SHP77 treated with DMSO at 0.1 percent for 48 hours (cell line): Measurements from ENCODE around the gene ADGB.
A peak's percentile ranks its signal among the peaks of the same experiment; 100 is the strongest.
"Not testable (repeated sequence)": the region's sequence is repeated elsewhere in the genome, so short reads cannot be mapped to it uniquely, and the experiment has no call there.

ENCODE experiments used
- DNase-seq: peaks from one replicate; lab custom pipeline; 2025; lab: John Stamatoyannopoulos, UW

The ADGB gene

DNA sequence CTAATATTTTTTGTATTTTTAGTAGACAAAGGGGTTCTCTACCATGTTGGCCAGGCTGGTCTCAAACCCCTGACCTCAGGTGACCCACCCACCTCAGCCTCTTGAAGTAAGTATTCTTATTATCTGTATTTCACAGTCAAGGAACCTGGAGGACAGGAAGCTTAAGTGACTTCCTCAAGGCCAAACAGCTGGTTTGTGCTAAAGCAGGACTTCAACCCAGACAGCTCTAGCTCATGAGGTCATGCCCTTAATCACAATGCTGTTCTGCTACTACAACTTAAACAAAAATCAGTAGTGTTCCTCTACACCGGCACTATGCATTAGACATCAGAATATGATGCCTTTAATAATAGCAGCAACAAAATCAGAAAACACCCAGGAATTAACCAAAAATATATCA lies 168.9 kb downstream of the ADGB start:
- DNase-seq, result no peak

DNA sequence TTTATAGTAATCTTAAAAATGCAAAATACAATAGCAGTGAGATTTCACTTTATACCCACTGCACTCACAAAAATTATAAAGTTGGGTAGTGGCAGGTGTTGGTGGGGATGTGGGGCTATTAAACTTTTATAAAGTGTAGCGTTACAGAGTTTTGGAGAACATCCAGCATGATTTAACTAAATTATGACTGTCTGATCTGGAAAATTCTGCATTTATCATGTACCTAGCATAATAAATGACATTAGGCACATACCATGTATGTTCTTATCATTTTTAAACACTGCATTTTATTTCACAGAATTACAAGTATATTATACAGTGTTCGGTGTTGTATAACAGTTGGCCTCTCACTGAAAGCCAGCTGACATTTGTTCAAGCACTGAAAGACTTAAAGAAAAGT lies 169.9 kb downstream of the ADGB start:
- no peak for DNase-seq

DNA sequence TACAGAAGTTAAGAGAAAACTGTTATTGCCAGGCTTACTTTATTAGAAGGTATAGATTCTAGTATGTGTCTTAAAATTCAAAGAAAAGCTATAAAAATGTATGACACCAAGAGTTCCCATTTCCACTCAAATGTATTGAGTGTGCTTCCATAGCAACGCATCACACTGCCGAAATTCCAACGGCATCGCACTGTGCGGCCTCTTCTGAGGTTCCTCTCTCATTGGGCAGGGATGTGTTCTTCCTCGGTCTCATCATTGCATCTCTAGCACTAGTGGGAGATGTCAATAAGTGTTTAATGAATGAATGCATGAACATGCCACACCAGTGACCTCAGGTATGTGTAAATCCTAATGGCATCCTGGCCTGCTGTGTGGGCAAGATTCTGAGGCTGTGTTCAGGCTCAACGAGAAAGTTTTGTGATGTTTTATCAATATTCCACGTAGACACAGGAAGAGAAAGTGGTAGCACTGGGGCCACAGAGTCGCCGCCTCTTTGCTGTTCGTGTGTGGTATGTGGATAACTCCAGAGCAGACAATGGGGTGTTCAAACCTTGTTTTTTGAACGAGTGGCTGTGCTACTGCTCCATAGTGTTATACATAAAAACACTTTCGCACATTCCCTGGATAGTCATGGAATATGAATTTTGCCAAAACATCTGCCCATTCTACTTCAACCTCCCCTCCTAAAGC lies 171.6 kb downstream of the ADGB start:
- DNase-seq, result no peak

DNA sequence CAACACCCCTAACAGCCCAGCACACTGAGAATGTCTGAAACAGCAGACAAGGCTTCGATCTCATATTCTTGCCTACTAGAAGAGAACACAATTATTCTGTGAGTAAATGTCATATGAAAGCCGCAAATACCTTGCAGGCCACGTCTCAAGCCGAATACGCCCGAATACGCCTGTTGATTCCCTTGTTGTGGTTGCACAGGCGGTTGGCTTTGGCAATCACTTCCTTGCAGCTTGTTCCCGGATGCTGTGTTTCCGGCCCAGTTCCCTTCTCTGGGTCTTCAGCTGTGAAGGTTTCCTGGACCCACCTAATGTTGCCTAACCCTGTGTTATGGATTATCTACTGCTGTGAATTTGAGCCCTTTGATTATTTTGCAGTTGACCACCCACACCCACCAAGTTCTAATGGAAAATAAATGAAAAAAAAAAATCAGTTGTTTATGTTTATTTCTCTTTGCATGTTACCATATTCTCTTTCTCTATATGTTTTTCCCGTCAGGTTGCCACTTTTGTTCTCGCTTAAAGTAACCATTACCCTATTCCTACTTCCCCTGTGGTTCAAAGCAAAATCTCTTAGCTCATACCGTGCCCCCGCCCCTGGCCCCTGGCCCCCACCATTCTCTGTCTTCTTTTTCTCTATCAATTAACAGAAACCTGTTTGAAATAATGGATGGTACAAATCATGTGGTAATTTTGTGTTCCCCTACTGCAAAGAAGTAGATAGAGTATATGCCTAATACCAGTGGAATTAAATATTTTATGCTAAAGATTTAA lies 172.4 kb downstream of the ADGB start:
- no peak for DNase-seq

DNA sequence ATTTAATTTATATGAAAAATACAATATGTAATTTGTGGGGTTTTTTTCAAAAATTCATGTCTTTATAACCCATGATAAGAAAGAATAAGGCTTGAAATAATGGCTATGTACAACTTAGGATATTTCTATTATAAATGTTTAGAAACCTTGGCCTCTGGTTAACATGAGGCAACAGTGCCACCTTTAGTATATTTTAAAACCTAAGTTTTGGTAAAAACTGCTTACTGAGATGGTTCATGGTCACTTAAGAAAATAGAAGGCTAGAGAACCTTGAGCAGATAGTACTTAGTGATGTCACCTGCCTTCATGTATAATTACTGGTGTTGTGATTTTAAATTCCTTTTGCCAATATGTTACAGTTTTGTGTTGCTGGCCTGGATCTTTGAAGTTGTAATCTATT lies 176.4 kb downstream of the ADGB start:
- no peak for DNase-seq

DNA sequence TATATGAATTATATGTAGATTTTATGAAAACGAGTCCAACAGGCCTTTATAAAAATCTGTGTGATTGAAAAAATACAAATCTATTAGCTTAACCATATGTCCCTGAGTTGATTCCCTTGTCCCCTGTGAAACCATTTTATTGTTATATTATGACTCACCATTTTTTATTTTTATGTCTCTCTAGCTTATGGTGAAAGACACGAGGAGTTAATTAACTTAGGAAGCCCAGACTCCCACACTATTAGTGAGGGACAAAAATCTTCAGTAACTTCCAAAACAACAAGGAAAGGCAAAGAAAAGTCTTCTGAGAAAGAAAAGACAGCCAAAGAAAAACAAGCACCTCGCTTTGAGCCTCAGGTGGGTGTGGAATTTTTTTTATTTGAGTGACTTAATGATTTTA lies 183.1 kb downstream of the ADGB start:
- DNase-seq, result no peak

DNA sequence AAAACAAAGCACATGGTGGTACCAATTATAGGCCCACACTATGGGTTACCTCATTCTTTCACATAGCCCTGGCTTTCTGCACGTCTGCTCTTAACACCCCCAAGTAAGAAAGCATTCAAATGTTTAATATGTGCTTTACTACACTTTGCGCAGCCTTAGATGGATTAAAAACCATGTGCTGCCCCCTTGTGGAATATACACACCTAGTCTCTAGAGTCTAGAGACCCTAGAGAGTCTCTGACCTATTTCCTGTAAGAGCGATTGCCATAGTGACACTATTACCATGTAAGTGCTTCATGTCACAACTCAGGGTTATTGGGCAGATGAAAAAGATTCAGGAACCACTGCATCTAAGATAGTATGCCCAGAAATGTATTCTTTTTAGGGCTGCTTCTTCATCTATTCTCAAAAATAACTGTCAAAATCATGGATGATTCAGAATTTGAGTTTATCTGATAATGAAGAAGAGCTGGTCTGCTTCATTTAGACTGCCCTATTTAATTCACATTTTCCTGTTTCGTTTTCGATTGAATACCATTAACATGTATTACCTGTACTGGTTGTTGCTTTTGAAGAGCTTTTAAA lies 186.3 kb downstream of the ADGB start:
- DNase-seq, result peak; percentile 50

DNA sequence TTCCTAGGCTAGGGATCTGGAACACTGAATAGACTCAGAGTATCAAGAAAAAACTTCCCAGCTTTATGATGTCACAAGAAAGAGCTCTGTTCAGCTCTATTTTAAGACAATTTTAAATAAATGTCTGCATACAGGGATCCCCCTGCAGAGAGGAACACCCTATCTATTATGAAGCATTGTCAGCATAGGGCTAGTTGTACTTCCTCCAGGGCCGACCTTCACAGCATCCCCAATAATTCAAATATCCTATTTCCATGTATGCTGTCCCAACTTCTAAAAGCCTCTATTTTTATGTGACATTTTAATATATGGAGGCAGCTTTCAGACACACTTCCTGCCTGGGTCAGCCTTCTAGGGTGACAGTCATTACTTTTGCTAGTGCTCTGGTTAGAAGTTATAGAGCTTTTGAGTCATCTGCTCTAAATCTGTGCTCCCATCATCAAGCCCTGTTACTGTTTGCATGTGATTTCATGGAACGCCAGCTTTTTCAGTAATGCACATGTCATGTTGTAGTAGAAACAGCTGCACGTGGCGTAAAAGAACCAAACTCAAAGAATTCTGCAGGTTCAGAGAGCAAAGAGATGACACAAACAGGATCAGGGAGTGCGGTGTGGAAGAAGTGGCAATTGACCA lies 189.2 kb downstream of the ADGB start:
- DNase-seq, result no peak

DNA sequence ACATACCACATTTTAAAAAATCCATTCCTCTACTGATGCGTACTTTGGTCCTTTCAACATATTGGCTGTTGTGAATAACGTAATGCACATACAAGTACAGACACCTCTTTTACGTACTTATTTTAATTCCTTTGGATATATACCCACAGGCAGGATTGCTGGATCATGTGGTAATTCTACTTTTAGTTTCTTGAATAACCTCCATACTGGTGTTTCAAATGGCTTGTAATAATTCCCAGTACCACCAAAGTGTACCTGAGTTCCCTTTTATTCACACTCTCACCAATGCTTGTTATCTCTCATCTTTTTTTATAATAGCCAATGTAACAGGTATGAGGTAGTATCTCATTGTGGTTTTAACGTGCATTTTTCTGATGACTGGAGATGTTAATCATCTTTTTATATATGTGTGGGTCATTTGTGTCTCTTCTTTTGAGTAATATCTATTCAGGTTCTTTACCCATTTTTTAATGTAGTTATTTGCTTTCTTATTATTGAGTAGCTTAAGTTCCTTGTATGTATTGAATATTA lies 191.9 kb downstream of the ADGB start:
- no peak for DNase-seq

DNA sequence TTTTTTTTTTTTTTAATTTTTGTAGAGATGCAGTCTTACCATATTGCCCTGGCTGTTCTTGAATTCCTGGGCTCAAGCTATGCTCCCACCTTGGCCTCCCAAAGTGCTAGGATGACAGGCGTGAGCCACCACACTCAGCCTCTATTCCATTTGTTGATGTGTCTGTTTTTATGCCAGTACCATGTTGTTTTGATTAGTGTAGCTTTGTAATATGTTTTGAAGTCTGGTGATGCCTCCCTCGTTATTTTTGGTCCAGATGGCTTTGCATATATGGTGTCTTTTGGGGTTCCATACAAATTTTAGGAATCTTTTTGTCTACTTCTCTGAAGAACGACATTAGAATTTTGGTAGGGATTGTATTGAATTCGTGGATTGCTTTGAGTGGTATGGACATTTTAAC lies 193.2 kb downstream of the ADGB start:
- no peak for DNase-seq

DNA sequence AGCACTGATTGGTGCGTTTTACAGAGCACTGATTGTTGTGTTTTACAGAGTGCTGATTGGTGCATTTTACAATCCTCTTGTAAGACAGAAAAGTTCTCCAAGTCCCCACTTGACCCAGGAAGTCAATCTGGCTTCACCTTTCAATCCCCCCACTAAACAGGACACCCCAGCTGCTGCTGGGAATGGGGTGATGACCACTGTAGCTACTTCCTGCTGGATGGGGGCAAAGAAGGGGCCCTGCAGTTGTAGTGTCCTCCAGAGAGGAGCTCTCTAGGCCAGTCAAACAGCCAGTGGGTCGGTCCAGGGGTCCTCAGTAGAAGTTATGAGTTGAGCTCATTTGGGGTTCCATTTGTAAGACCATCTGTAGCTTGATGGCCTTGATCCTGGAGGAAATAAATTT lies 194.4 kb downstream of the ADGB start:
- DNase-seq, result not testable (repeated sequence)

DNA sequence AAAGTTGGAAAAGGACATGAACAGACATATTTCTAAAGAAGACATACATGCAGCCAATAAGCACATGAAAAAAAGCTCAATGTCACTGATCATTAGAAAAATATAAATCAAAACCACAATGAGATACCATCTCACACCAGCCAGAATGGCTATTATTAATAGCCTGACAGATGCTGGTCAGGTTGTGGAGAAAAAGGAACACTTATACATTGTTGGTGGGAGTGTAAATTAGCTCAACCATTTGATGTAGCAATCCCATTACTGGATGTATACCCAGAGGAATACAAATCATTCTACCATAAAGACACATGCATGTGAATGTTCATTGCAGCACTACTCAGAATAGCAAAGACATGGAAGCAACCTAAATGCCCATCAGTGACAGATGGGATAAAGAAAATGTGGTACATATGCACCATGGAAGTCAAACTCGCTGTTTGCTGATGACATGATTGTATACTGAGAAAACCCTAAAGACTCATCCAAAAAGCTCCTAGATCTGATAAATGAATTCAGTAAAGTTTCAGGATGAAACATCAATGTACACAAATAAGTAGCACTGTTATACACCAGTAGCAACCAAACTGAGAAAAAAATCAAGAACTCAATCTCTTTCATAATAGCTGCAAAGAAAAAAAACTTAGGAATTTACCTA lies 196.8 kb downstream of the ADGB start:
- DNase-seq, result no peak

DNA sequence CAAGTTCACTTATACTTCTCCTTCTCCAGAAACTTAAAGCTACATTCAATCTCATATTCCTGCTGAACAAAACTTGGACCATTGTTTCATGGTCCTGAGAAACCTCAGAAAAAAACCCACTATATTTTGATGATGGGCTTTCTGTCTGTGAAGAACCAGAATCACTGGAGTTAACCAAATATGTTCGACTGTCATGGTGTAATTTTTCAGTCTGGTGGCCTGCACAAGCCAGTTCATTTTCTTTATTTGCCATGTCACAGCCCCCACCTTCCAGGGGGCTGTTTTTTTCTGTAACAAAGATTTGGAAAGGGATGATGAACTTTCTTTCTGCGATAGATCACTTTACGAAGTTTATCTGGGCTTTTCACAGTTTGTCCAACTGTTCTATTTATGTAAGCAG lies 204.4 kb downstream of the ADGB start:
- DNase-seq, result not testable (repeated sequence)

DNA sequence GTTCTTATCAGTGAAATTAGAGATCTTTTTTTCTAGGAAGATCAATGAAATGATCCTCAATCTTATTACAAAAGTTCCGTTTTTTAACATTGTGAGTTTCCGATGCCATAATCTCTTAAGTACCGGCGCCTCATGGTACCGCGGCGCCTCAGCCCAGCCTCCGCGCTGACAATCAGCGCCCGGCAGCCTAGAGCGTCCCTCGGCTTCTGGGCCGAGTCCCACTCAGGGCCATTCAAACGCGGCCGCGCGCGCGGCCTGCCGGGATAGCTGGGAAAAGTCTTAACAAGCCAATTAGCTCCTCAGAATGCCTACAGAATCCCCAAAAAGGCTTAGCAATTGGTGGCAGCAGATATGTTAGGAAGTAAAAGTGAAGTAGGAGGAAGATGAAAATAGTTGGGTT lies 204.8 kb downstream of the ADGB start:
- DNase-seq, result no peak

DNA sequence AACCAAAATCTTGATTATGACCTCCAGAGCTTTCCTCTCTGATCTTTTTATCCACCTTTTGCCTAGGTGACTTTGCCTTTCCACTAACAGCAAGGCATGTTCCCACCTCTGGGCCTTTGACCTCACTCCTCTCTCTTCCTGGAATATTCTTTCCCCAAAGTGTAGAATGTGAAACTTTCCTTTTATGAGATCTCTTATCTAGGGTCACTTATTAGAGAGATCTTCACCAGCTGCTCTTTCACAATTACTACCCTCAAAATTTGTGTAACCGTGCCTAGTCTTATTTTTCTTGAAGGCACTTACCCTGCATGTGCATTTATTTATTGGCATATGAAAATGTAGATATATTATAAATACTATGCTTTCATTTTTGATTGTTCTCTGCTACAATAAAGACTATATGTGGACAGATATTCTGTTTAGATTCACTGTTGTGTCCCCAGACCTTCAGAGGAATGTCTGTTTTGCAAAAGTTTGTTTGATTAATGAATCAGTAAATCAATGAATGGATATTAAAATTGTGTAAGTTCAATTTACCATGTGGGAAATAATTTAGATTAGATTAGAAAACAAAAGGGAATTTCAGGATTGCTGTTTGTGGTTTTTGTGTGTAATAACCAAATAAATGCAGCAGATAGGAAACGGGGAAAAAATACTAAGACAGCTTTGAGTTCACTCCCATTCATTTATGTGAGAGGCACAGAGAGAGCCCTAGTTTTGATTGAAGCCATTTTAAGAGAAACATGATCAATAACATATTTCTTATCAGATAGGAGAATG lies 207.0 kb downstream of the ADGB start:
- no peak for DNase-seq

DNA sequence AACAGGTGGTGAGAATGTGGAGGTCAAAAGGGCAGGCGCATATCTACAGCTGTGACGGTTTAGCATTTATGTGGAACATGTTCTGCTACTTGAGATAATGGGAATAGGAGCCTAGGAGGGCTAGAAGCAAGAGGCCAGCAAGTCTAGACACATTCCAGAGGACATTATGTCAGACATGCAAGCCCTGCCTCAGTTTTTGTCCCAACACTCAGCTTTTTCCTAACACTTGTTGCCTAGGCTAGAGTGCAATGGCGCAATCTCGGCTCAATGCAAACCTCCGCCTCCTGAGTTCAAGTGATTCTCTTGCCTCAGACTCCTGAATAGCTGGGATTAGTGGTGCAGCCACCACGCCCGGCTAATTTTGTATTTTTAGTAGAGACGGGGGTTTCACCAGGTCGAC lies 210.2 kb downstream of the ADGB start:
- DNase-seq, result not testable (repeated sequence)

DNA sequence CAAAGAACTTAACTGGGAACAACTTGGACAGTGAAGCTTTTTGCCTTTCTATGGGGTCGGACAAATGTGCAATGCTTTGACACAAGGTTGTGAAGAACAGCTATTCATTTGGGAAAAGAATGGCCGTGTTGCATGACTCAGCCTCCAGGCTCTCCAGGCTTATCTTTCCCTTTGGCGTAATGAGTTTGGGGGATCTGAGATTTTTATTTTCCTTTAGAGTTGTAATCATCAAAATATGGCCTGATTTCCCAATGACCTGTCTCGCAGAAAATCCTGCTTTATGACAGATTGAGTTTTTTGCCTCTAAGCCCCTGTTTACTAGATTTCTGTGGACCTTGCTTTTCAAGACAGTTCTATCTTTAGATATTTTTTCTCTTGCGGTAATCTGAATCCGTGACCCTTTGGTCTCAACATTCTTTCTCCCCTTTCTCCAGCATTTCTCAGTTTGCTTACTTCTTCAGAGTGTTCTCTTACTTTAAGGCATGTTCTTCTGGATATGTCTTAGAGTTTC lies 214.1 kb downstream of the ADGB start:
- DNase-seq, result not testable (repeated sequence)

DNA sequence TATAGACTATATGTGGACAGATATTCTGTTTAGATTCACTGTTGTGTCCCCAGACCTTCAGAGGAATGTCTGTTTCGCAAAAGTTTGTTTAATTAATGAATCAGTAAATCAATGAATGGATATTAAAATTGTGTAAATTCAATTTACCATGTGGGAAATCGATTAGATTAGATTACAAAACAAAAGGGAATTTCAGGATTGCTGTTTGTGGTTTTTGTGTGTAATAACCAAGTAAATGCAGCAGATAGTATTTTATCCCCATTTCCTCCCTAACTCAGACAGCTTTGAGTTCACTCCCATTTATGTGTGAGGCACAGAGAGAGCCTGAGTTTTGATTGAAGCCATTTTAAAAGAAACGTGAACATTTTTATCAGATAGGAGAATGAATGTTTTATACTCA lies 214.8 kb downstream of the ADGB start:
- DNase-seq, result no peak

DNA sequence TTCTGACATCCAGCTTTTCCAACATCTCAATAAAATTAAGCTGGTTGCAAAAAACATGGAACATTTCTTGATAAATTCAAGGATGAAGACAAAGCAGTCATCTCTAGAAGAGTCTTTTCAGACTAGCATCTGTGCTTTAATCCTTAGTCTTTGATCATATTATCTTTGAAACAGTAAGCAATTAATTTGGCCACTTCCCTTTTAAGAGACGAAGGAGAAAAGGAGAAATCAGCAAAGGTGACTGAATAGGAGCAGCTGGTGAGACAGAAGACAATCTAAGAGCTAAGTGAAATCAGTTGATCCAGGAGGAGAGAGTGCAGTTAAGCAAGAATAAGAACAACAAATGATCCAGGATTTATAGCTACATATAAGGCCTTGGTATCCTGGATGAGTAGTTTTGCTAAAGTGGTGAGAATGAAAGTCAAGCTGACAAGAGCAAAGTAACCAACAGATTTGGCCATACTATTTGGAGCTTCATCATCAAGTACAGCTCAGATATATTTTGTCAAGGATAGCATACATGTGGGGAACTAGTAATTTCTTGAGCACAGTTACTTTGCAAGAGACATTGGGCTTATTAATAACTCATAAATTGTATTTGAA lies 215.5 kb downstream of the ADGB start:
- no peak for DNase-seq
